Breast epithelium (tissue), 3 donors: ENCODE results near the gene PLS1.

ENCODE experiments used
- POLR2A ChIP-seq: fragments of 450-650 bp; IDR thresholded peaks from one replicate; pipeline ENCODE4 v1.6.1; 2016; ENCODE audit warnings: antibody characterized with exemption, mild to moderate bottlenecking, moderate library complexity
- POLR2AphosphoS5 ChIP-seq, 3 donors: sonication (generic); formaldehyde crosslinking; IDR thresholded peaks; one replicate each; pipeline ENCODE4 v1.6.1; 2017; ENCODE audit warnings: antibody characterized with exemption in 3 of 3
- TF ChIP-seq, protein P1 (sequence below), 3 donors: fragments of 450-650 bp; IDR thresholded peaks; one replicate each; pipeline ENCODE4 v1.5.1; 2016 to 2017; ENCODE audit warnings: antibody characterized with exemption in 3 of 3, mild to moderate bottlenecking in 3 of 3, moderate library complexity in 3 of 3

DNA sequence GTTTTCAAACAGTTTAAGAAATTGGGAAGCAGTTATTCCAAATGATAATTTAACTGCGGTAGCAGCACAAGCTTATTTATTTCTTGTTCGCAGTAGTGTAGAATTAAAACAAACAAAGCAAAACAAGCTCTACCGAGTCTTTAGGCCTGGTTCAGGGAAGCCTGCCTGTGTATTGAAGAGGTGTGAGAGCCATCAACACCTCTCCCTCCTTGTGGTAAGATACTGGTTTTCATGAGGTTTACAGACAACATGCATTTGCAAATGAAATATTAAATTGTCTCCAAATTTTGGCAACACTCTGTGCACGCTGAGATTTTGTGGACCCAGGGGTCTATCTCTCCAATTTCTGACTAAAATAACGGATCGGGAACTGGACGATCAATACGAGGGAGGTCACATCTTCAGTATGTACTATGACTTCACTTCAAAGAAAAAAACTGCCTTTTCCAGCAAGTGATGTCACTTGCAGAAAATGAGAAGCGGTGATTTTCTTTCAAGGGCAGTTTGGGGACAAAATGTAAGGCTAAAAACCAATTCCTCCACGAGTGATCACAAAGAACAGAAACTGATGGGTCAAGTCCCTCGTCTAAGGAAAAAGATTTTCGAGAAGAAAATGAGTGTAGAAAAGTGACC, 18.4 kb upstream of the PLS1 start:
- no peak for TF ChIP-seq POLR2A
- TF ChIP-seq, protein P1, sequence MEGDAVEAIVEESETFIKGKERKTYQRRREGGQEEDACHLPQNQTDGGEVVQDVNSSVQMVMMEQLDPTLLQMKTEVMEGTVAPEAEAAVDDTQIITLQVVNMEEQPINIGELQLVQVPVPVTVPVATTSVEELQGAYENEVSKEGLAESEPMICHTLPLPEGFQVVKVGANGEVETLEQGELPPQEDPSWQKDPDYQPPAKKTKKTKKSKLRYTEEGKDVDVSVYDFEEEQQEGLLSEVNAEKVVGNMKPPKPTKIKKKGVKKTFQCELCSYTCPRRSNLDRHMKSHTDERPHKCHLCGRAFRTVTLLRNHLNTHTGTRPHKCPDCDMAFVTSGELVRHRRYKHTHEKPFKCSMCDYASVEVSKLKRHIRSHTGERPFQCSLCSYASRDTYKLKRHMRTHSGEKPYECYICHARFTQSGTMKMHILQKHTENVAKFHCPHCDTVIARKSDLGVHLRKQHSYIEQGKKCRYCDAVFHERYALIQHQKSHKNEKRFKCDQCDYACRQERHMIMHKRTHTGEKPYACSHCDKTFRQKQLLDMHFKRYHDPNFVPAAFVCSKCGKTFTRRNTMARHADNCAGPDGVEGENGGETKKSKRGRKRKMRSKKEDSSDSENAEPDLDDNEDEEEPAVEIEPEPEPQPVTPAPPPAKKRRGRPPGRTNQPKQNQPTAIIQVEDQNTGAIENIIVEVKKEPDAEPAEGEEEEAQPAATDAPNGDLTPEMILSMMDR (IDR thresholded peaks at IDR 0.05), result no peak
- no peak for TF ChIP-seq POLR2AphosphoS5 (IDR thresholded peaks at IDR 0.05)
